BJ (cell line): ENCODE measurements around the gene EWSR1. TPM values are rescaled to one million over a fixed set of nuclear protein-coding genes. Genes with fewer than 3 reads are reported as not detected.

Experiments used
- CTCF ChIA-PET: fragments of 350-600 bp; formaldehyde crosslinking; extraction: SDS; loops from one replicate; lab custom pipeline; 2021; ENCODE audit warnings: antibody characterized with exemption, inconsistent platforms; lab: Yijun Ruan, JAX
- POLR2A ChIA-PET: fragments of 300-600 bp; sonication (Branson Sonifier 250); formaldehyde crosslinking; extraction: SDS; loops from one replicate; lab custom pipeline; 2021; ENCODE audit warnings: antibody characterized with exemption; lab: Charles Lee
- DNase-seq: peaks from one replicate; pipeline ENCODE4 v3.0.0-alpha.2; 2011; ENCODE audit warnings: low read depth
- H3K27me3 ChIP-seq: 2 replicates; pipeline ENCODE4 v1.6.0; 2011; ENCODE audit warnings: low read length; ENCODE audit not compliant: control insufficient read depth, insufficient read depth
- H3K36me3 ChIP-seq: 2 replicates; pipeline ENCODE4 v1.5.1; 2011; ENCODE audit warnings: low read length; ENCODE audit not compliant: control insufficient read depth, insufficient read depth
- H3K4me3 ChIP-seq: 2 replicates; pipeline ENCODE4 v1.5.1; 2011; ENCODE audit warnings: low read depth, mild to moderate bottlenecking, control low read depth, low read length
- CTCF ChIP-seq: IDR thresholded peaks from 2 replicates; pipeline ENCODE4 v1.5.1; 2011; ENCODE audit warnings: low read depth, mild to moderate bottlenecking, control low read depth, inconsistent platforms, low read length, moderate library complexity; ENCODE audit not compliant: insufficient read depth
- polyA plus RNA-seq: library from polyadenylated mRNA; depleted of rRNA; stranded (reverse); fragments of >200 nt; gene quantifications from 2 replicates; pipeline ENCODE4 v1.2.3, GENCODE V29; 2011

EWSR1 gene
- polyA plus RNA-seq, 1 experiment = 206 TPM

GRCh38 chr22:29269731-29270474 lies 1.8 kb downstream of the EWSR1 start:
- POLR2A ChIA-PET = interaction anchor here (0.5 to 0.7 kb wide), 2 partner anchors 17 to 53 kb away, joined by 3 to 6 read pairs; no protein-coding TSS in a partner anchor

GRCh38 chr22:29270475-29271271 lies 2.6 kb downstream of the EWSR1 start:
- ChIA-PET POLR2A (interaction anchor here (0.7 kb wide), 1 partner anchor 52 kb away, joined by 6 read pairs; no protein-coding TSS in a partner anchor), CTCF (interaction anchor here (1.6 kb wide), 1 partner anchor 25 kb away, joined by 4 read pairs; no protein-coding TSS in a partner anchor)
- no peak for DNase-seq
- Histone ChIP-seq H3K4me3 (peak overlapping the region; percentile 88), H3K27me3 (no peaks in the 10 kb centered on the region), H3K36me3 (peaks cover 6% of the 10 kb centered on the region)
- no peak for TF ChIP-seq CTCF

More at GRCh38 chr22:29269731-29270474, 1.8 kb downstream of the EWSR1 start:
- H3K27me3 ChIP-seq = no peaks in the 10 kb centered on the region
- CTCF ChIA-PET = interaction anchor here (1.6 kb wide), 1 partner anchor 24 kb away, joined by 4 read pairs; no protein-coding TSS in a partner anchor
- no peak for DNase-seq
- peaks cover 8% of the 10 kb centered on the region for H3K36me3 ChIP-seq
- TF ChIP-seq CTCF = no peak
- peak overlapping the region; percentile 88 for H3K4me3 ChIP-seq

DNA sequence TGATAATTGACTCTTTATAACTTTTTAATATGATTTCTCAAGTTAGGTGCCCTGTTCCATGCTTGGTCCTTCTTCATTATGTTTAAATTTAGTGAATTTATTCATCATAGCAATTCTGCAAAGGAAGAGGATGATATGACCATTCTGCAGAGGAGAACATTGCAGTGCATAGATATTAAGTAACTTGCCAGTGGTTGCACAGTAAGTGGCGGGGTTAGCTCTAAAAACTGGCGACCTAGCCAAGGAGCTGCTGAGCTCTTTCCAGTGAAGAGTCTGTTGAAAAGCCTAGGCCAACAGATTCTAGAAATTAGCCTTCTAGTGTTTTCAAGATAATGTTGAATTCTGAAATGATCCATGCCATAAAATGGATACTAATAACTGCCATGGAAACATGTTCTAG lies 4.6 kb downstream of the EWSR1 start:
- no peaks in the 10 kb centered on the region for H3K27me3 ChIP-seq
- no peak for TF ChIP-seq CTCF
- no peak overlapping the region for H3K4me3 ChIP-seq
- no peak for DNase-seq
- H3K36me3 ChIP-seq = peaks cover 12% of the 10 kb centered on the region
- ChIA-PET CTCF (no interaction called here), POLR2A (no interaction called here)

DNA sequence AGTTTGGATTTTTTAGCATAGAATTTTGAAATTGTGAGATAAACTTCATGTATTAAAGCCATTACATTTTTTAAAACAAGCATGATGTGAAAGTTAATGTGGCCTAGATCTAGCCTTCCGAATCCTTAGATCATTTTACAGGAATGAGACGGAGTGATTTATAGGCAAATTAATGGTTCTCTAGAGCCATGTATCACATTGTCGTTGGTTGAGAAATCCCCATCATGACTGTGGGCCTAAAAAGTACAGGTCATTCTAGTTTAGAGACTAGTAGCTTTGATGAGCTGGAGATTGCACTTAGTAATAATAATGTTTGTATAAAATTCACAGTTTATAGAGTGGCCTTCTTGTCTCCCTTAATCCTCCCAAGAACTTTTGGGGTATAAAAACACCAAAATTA lies 7.1 kb downstream of the EWSR1 start:
- CTCF ChIA-PET = no interaction called here
- Histone ChIP-seq H3K27me3 (no peaks in the 10 kb centered on the region), H3K4me3 (no peak overlapping the region), H3K36me3 (peaks cover 17% of the 10 kb centered on the region)
- no peak for DNase-seq
- no peak for TF ChIP-seq CTCF
- POLR2A ChIA-PET = no interaction called here
